Suprapubic skin (tissue), 4 donors: Measurements from ENCODE around the gene ADORA3. TPM values are rescaled to one million over a fixed set of nuclear protein-coding genes. Genes with fewer than 3 reads are reported as not detected.

Source experiments
- DNase-seq, 2 donors: peaks; one replicate each; pipeline ENCODE4 v3.0.0-alpha.2; 2019; ENCODE audit warnings: low spot score in 2 of 2
- H3K27ac ChIP-seq: fragments of 200-600 bp; sonication (generic); one replicate; pipeline ENCODE4 v1.5.1; 2019
- H3K27me3 ChIP-seq: fragments of 200-600 bp; sonication (generic); one replicate; pipeline ENCODE4 v1.5.1; 2019
- H3K36me3 ChIP-seq: fragments of 200-600 bp; sonication (generic); one replicate; pipeline ENCODE4 v1.5.1; 2019
- H3K4me1 ChIP-seq: fragments of 200-600 bp; sonication (generic); one replicate; pipeline ENCODE4 v1.5.1; 2019
- H3K4me3 ChIP-seq: fragments of 200-600 bp; sonication (generic); one replicate; pipeline ENCODE4 v1.5.1; 2019; ENCODE audit warnings: mild to moderate bottlenecking
- H3K9me3 ChIP-seq: fragments of 200-600 bp; sonication (generic); one replicate; pipeline ENCODE4 v1.5.1; 2019
- EP300 ChIP-seq: sonication (generic); formaldehyde crosslinking; IDR thresholded peaks from one replicate; pipeline ENCODE4 v1.6.1; 2017; ENCODE audit warnings: antibody characterized with exemption
- POLR2A ChIP-seq, 2 donors: fragments of 450-650 bp; IDR thresholded peaks; one replicate each; pipeline ENCODE4 v1.6.1; 2017; ENCODE audit warnings: antibody characterized with exemption in 2 of 2, mild to moderate bottlenecking in 2 of 2, moderate library complexity in 2 of 2
- POLR2AphosphoS5 ChIP-seq, 3 donors: sonication (generic); formaldehyde crosslinking; IDR thresholded peaks; one replicate each; pipeline ENCODE4 v1.6.1; 2017; ENCODE audit warnings: antibody characterized with exemption in 3 of 3
- WGBS: methylation state at CpG from one replicate; pipeline ENCODE4 v1.1.5; 2018; 5-methylcytosine and 5-hydroxymethylcytosine counted together
- total RNA-seq, 4 donors: library from RNA; depleted of rRNA; stranded (reverse); fragments of >200 nt; gene quantifications; one replicate each; pipeline ENCODE4 v1.1.0, GENCODE V29; 2016
- TF ChIP-seq, protein P1 (sequence below), 2 donors: fragments of 200-600 bp in 1 of 2; fragments of 450-650 bp in 1 of 2; sonication (generic) in 1 of 2; IDR thresholded peaks; one replicate each; pipeline ENCODE4 v1.5.1; 2016 to 2019; ENCODE audit warnings: antibody characterized with exemption in 2 of 2, mild to moderate bottlenecking in 1 of 2, moderate library complexity in 1 of 2

ADORA3 gene
- total RNA-seq, 4 donors from 2014 or later: 0.64 to 2.0 (median 0.85) TPM; not detected in 1

DNA sequence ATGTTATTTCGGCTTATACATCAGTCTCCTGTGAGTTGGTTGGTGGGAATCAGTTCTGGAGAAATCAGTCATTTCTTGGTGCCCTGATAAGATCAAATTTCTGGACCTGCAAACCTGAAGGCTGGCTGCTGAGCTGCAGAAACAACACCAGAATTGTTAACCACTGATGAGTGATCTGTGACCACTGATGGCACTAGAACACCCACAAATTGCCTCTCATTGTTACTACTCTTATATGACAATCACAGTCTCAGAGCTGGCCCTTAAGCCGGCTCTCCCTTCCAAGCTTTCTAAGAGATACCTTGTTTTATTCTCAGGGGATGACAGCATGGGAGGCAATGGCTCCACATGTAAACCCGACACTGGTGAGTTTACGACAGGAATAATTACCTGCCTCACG is 27.7 kb downstream of the ADORA3 start:
- H3K27ac ChIP-seq: no peak overlapping the region
- peaks cover 5% of the 10 kb centered on the region for H3K4me1 ChIP-seq
- no peaks in the 10 kb centered on the region for H3K9me3 ChIP-seq
- WGBS: 86% methylated on average over 5 of the region's 5 CpGs
- no peaks in the 10 kb centered on the region for H3K36me3 ChIP-seq
- peak overlapping the region; percentile 7 for H3K4me3 ChIP-seq
- no peak for DNase-seq
- no peaks in the 10 kb centered on the region for H3K27me3 ChIP-seq
- no peak for TF ChIP-seq EP300
- TF ChIP-seq POLR2AphosphoS5 (IDR thresholded peaks at IDR 0.05): no peak
- TF ChIP-seq POLR2A (IDR thresholded peaks at IDR 0.05): no peak
- TF ChIP-seq, protein P1, sequence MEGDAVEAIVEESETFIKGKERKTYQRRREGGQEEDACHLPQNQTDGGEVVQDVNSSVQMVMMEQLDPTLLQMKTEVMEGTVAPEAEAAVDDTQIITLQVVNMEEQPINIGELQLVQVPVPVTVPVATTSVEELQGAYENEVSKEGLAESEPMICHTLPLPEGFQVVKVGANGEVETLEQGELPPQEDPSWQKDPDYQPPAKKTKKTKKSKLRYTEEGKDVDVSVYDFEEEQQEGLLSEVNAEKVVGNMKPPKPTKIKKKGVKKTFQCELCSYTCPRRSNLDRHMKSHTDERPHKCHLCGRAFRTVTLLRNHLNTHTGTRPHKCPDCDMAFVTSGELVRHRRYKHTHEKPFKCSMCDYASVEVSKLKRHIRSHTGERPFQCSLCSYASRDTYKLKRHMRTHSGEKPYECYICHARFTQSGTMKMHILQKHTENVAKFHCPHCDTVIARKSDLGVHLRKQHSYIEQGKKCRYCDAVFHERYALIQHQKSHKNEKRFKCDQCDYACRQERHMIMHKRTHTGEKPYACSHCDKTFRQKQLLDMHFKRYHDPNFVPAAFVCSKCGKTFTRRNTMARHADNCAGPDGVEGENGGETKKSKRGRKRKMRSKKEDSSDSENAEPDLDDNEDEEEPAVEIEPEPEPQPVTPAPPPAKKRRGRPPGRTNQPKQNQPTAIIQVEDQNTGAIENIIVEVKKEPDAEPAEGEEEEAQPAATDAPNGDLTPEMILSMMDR (IDR thresholded peaks at IDR 0.05): no peak

DNA sequence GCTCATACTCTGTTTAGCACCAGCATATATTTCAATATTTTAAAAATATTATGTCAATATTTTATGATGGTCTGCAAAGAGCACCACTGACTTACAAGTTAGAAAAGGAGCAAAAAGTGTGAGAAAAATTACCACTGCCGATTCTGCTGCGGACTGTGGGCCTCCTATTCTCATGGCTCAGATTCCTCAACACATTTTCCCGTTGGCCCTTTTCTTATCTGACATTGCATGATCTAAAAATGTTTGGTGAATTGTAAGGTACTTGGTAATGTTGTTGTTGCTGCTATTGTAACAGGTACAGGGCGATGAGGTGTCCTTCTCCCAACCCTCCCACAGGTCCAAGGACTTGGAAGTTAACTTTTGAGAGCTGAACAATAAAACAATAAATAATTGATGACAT is 28.9 kb downstream of the ADORA3 start:
- Histone ChIP-seq H3K4me1 (peaks cover 5% of the 10 kb centered on the region), H3K27me3 (no peaks in the 10 kb centered on the region), H3K27ac (peak overlapping the region; percentile 54), H3K9me3 (no peaks in the 10 kb centered on the region), H3K4me3 (peak overlapping the region; percentile 25), H3K36me3 (peaks cover 7% of the 10 kb centered on the region)
- 70% methylated on average over 4 of the region's 4 CpGs for WGBS
- TF ChIP-seq, protein P1 (IDR thresholded peaks at IDR 0.05): no peak
- TF ChIP-seq POLR2A (IDR thresholded peaks at IDR 0.05): no peak
- DNase-seq: no peak

- TF ChIP-seq EP300 (no peak), POLR2AphosphoS5 (IDR thresholded peaks at IDR 0.05) (no peak), POLR2A (IDR thresholded peaks at IDR 0.05) (no peak)
- TF ChIP-seq, protein P1 (IDR thresholded peaks at IDR 0.05): no peak
- H3K4me1 ChIP-seq: peaks cover 5% of the 10 kb centered on the region
- peak overlapping the region; percentile 54 for H3K27ac ChIP-seq
- DNase-seq: no peak
- H3K27me3 ChIP-seq: no peaks in the 10 kb centered on the region
- H3K36me3 ChIP-seq: peaks cover 7% of the 10 kb centered on the region
- 56% methylated on average over 5 of the region's 5 CpGs for WGBS
- H3K4me3 ChIP-seq: peak overlapping the region; percentile 25
- no peaks in the 10 kb centered on the region for H3K9me3 ChIP-seq
Measured at GRCh38 chr1:111474106-111474505, 29.3 kb downstream of the ADORA3 start.

DNA sequence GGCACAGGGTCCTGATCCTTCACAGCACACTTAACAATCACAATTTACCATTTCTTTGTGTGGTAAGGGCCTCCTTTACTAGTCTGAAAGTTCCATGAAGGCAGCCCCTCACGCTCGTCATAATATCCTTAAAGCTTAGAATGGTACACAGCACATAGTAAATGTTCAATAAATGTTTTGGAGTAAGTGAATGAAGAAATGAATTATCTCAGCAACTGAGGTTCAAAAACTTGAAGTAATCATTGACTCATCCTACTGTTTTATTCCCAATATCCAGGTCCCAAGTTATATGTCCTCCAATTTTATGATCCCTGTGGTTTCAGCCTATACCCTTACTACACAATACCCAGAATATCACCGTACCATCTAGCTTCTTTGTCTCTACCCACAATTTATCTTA is 31.9 kb downstream of the ADORA3 start:
- Histone ChIP-seq H3K36me3 (peaks cover 13% of the 10 kb centered on the region), H3K4me3 (no peak overlapping the region), H3K27ac (no peak overlapping the region), H3K9me3 (no peaks in the 10 kb centered on the region), H3K27me3 (no peaks in the 10 kb centered on the region), H3K4me1 (no peaks in the 10 kb centered on the region)
- 94% methylated on average over 3 of the region's 3 CpGs for WGBS
- TF ChIP-seq POLR2AphosphoS5 (IDR thresholded peaks at IDR 0.05) (no peak), EP300 (no peak), POLR2A (IDR thresholded peaks at IDR 0.05) (no peak)
- TF ChIP-seq, protein P1 (IDR thresholded peaks at IDR 0.05): no peak
- DNase-seq: no peak

- no peaks in the 10 kb centered on the region for H3K9me3 ChIP-seq
- H3K4me3 ChIP-seq: no peak overlapping the region
- no peaks in the 10 kb centered on the region for H3K27me3 ChIP-seq
- DNase-seq: no peak
- WGBS: 52% methylated on average over 3 of the region's 3 CpGs
- no peak for TF ChIP-seq POLR2AphosphoS5 (IDR thresholded peaks at IDR 0.05)
- TF ChIP-seq, protein P1 (IDR thresholded peaks at IDR 0.05): no peak
- no peak for TF ChIP-seq POLR2A (IDR thresholded peaks at IDR 0.05)
- no peak for TF ChIP-seq EP300
- H3K27ac ChIP-seq: no peak overlapping the region
- peaks cover 13% of the 10 kb centered on the region for H3K36me3 ChIP-seq
- H3K4me1 ChIP-seq: no peaks in the 10 kb centered on the region
Measured at GRCh38 chr1:111471012-111471411, 32.4 kb downstream of the ADORA3 start.
